Nephron (organoid): Measurements from ENCODE around the gene MCCD1.

ENCODE experiments used
- H3K27ac Mint-ChIP-seq, 3 experiments: 2 replicates each; pipeline ENCODE4 v1.8.0; 2020; ENCODE audit warnings: mixed read lengths in 3 of 3, mild to moderate bottlenecking in 2 of 3, moderate library complexity in 1 of 3
- H3K27me3 Mint-ChIP-seq: 2 replicates; pipeline ENCODE4 v1.8.0; 2021; ENCODE audit warnings: low read depth, mild to moderate bottlenecking, moderate library complexity, mixed read lengths
- H3K36me3 Mint-ChIP-seq: 2 replicates; pipeline ENCODE4 v1.8.0; 2020; ENCODE audit warnings: low read depth, mixed read lengths
- H3K4me1 Mint-ChIP-seq: 2 replicates; pipeline ENCODE4 v1.8.0; 2020; ENCODE audit warnings: mixed read lengths
- H3K4me3 Mint-ChIP-seq, 3 experiments: 2 replicates each; pipeline ENCODE4 v1.8.0; 2020; ENCODE audit warnings: mild to moderate bottlenecking in 3 of 3, mixed read lengths in 3 of 3, moderate library complexity in 2 of 3
- H3K9me3 Mint-ChIP-seq: 2 replicates; pipeline ENCODE4 v1.8.0; 2020; ENCODE audit warnings: mixed read lengths
- TF ChIP-seq, protein P1 (sequence below), 3 experiments: fragments of 200-600 bp; sonication (generic); IDR thresholded peaks; one replicate each; pipeline ENCODE4 v1.5.0; 2021; ENCODE audit warnings: antibody characterized with exemption in 3 of 3; ENCODE audit not compliant: unreplicated experiment in 3 of 3

MCCD1 gene

DNA sequence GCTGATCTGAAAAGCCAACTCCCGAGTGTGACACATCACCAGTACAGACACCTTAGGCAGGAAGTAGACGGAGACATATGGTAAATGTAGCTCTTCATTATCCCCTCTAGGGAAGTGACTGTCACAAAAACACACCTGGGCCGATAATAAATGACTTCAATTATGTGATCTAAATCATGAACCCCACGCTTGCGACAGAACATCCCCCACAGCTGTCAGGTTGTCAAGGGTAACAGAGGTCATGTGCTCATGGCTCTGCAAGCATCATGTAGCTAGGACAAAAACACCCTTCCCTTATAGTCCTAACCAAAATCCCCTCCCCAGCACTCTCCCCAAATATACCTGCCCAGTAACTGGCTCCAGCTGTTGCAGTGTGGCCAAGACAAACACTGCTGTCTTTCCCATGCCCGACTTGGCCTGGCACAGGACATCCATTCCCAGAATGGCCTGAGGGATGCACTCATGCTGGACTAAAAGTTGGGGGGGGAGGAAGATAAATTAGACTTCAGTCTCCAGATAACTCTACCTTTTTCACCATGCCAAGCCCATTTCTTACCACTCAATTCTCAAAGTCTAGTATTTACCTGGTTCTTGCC lies 10.1 kb downstream of the MCCD1 start:
- Mint-ChIP-seq H3K4me1 (peaks cover 40% of the 10 kb centered on the region), H3K4me3 (peak overlapping the region; percentile 96 to 99 (median 99)), H3K9me3 (no peaks in the 10 kb centered on the region), H3K27ac (peak overlapping the region; percentile 29 to 99 (median 46)), H3K36me3 (peaks cover 66% of the 10 kb centered on the region), H3K27me3 (no peaks in the 10 kb centered on the region)
- TF ChIP-seq, protein P1, sequence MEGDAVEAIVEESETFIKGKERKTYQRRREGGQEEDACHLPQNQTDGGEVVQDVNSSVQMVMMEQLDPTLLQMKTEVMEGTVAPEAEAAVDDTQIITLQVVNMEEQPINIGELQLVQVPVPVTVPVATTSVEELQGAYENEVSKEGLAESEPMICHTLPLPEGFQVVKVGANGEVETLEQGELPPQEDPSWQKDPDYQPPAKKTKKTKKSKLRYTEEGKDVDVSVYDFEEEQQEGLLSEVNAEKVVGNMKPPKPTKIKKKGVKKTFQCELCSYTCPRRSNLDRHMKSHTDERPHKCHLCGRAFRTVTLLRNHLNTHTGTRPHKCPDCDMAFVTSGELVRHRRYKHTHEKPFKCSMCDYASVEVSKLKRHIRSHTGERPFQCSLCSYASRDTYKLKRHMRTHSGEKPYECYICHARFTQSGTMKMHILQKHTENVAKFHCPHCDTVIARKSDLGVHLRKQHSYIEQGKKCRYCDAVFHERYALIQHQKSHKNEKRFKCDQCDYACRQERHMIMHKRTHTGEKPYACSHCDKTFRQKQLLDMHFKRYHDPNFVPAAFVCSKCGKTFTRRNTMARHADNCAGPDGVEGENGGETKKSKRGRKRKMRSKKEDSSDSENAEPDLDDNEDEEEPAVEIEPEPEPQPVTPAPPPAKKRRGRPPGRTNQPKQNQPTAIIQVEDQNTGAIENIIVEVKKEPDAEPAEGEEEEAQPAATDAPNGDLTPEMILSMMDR (IDR thresholded peaks at IDR 0.05; ENCODE audit: unreplicated experiment in 3 of 3) = no peak

- TF ChIP-seq, protein P1 (IDR thresholded peaks at IDR 0.05; ENCODE audit: unreplicated experiment in 3 of 3) = no peak
- Mint-ChIP-seq H3K36me3 (peaks cover 51% of the 10 kb centered on the region), H3K9me3 (no peaks in the 10 kb centered on the region), H3K4me1 (peaks cover 50% of the 10 kb centered on the region), H3K4me3 (peak overlapping the region; percentile 96 to 99 (median 99)), H3K27ac (peak overlapping the region; percentile 99), H3K27me3 (no peaks in the 10 kb centered on the region)
Observed at GRCh38 chr6:31540640-31541039, 11.9 kb downstream of the MCCD1 start.

- H3K4me3 Mint-ChIP-seq = peak overlapping the region; percentile 96 to 99 (median 99)
- TF ChIP-seq, protein P1 (IDR thresholded peaks at IDR 0.05; ENCODE audit: unreplicated experiment in 3 of 3) = no peak
- no peaks in the 10 kb centered on the region for H3K27me3 Mint-ChIP-seq
- H3K9me3 Mint-ChIP-seq = no peaks in the 10 kb centered on the region
- peaks cover 45% of the 10 kb centered on the region for H3K36me3 Mint-ChIP-seq
- peak overlapping the region; percentile 99 for H3K27ac Mint-ChIP-seq
- peaks cover 53% of the 10 kb centered on the region for H3K4me1 Mint-ChIP-seq
Observed at GRCh38 chr6:31541059-31541657, 12.4 kb downstream of the MCCD1 start.

- Mint-ChIP-seq H3K9me3 (no peaks in the 10 kb centered on the region), H3K4me3 (peak within 1 kb of the TSS; percentile 96 to 99 (median 99)), H3K27ac (peak within 1 kb of the TSS; percentile 99), H3K36me3 (peaks cover 38% of the 10 kb centered on the region), H3K4me1 (peaks cover 54% of the 10 kb centered on the region), H3K27me3 (no peaks in the 10 kb centered on the region)
- TF ChIP-seq, protein P1 (IDR thresholded peaks at IDR 0.05; ENCODE audit: unreplicated experiment in 3 of 3) = no peak
Observed at GRCh38 chr6:31541658-31542521, 13.1 kb downstream of the MCCD1 start, which contains the start of gene DDX39B. Gene DDX39B, minus strand, starts transcription at chr6:31542003. Its CDS starts 1,471 bp downstream, at chr6:31540532.

- peaks cover 27% of the 10 kb centered on the region for H3K36me3 Mint-ChIP-seq
- H3K27ac Mint-ChIP-seq = no peak overlapping the region
Observed at GRCh38 chr6:31543639-31544038, 14.9 kb downstream of the MCCD1 start.

More at GRCh38 chr6:31543639-31544038, 14.9 kb downstream of the MCCD1 start:
- Mint-ChIP-seq H3K9me3 (no peaks in the 10 kb centered on the region), H3K4me3 (no peak overlapping the region), H3K27me3 (no peaks in the 10 kb centered on the region), H3K4me1 (peaks cover 52% of the 10 kb centered on the region)
- TF ChIP-seq, protein P1 (IDR thresholded peaks at IDR 0.05; ENCODE audit: unreplicated experiment in 3 of 3) = no peak
